Measurements from ENCODE around the gene ATCAY. TPM values are rescaled to one million over a fixed set of nuclear protein-coding genes. Genes with fewer than 3 reads are reported as not detected.
"Not testable (repeated sequence)": the region's sequence is repeated elsewhere in the genome, so short reads cannot be mapped to it uniquely, and the experiment has no call there.

The ATCAY gene
- total RNA-seq, 2 experiments from 2014 or later, result not detected

- POLR2A ChIA-PET, result no interaction called here
Measured at GRCh38 chr19:3942790-3943409, 62.4 kb downstream of the ATCAY start.

DNA sequence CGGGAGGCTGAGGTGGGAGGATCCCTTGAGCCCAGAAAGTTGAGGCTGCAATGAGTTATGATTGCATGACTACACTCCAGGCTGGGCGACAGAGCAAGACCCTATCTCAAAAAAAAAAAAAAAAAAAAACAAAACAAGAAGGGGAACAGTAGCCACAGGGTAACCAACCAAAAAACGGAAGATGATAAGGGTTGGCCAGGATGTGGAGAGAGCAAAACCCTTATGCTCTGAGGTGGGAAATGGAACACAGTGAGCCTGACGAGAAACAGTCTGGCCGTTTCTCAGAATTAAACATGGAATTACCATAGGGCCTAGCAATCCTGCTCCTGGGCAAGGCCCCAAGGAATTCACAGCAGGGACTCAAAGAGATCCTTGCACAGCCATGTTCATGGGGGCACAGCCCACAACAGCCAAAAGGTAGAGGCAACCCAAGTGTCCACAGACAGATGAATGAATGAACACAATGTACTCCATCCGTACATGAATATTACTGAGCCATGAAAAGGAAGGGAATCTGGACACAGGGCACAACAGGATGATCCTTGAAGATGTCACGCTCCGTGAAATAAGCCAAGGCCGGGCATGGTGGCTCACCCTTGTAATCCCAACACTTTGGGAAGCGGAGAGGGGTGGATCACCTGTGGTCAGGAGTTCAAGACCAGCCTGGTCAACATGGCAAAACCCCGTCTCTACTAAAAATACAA, 63.7 kb downstream of the ATCAY start:
- DNase-seq (no peak), ATAC-seq (ENCODE audit: poor library complexity) (no peak)
- H3K36me3 ChIP-seq (ENCODE audit: insufficient read depth, low read length), result no peaks in the 10 kb centered on the region
- TF ChIP-seq, protein P1, sequence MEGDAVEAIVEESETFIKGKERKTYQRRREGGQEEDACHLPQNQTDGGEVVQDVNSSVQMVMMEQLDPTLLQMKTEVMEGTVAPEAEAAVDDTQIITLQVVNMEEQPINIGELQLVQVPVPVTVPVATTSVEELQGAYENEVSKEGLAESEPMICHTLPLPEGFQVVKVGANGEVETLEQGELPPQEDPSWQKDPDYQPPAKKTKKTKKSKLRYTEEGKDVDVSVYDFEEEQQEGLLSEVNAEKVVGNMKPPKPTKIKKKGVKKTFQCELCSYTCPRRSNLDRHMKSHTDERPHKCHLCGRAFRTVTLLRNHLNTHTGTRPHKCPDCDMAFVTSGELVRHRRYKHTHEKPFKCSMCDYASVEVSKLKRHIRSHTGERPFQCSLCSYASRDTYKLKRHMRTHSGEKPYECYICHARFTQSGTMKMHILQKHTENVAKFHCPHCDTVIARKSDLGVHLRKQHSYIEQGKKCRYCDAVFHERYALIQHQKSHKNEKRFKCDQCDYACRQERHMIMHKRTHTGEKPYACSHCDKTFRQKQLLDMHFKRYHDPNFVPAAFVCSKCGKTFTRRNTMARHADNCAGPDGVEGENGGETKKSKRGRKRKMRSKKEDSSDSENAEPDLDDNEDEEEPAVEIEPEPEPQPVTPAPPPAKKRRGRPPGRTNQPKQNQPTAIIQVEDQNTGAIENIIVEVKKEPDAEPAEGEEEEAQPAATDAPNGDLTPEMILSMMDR (IDR thresholded peaks at IDR 0.05), result no peak
- Mint-ChIP-seq H3K9me3 (no peaks in the 10 kb centered on the region), H3K4me3 (no peak overlapping the region), H3K27me3 (no peaks in the 10 kb centered on the region), H3K4me1 (ENCODE audit: low read depth) (no peaks in the 10 kb centered on the region), H3K27ac (no peak overlapping the region), H3K36me3 (ENCODE audit: low read depth) (no peaks in the 10 kb centered on the region)
- H3K9me3 ChIP-seq (ENCODE audit: control insufficient read depth in 1 of 2, insufficient read depth in 1 of 2, low read length in 2 of 2), result no peaks in the 10 kb centered on the region
- H3K4me3 ChIP-seq (ENCODE audit: low read length), result no peak overlapping the region
- intact Hi-C loops (cut with DNase I, micrococcal nuclease), result no loop called here
- CTCF ChIA-PET, result no interaction called here
- no peak overlapping the region for H3K27ac ChIP-seq (ENCODE audit: low read depth in 1 of 2, low read length in 2 of 2)
- POLR2A ChIA-PET, result no interaction called here
- H3K27me3 ChIP-seq (ENCODE audit: control insufficient read depth in 1 of 2, insufficient read depth in 2 of 2, low read length in 2 of 2), result no peaks in the 10 kb centered on the region
- H3K4me1 ChIP-seq (ENCODE audit: insufficient read depth, low read length), result no peaks in the 10 kb centered on the region

More at GRCh38 chr19:3942790-3943409, 62.4 kb downstream of the ATCAY start:
- H3K9me3 ChIP-seq (ENCODE audit: control insufficient read depth in 1 of 2, insufficient read depth in 1 of 2, low read length in 2 of 2), result no peaks in the 10 kb centered on the region
- CTCF ChIA-PET, result no interaction called here
- H3K36me3 ChIP-seq (ENCODE audit: insufficient read depth, low read length), result no peaks in the 10 kb centered on the region
- H3K4me1 ChIP-seq (ENCODE audit: insufficient read depth, low read length), result no peaks in the 10 kb centered on the region
- ATAC-seq (ENCODE audit: poor library complexity) (no peak), DNase-seq (no peak)
- H3K4me3 Mint-ChIP-seq, result no peak overlapping the region
- intact Hi-C loops (cut with DNase I, micrococcal nuclease), result no loop called here
- no peak overlapping the region for H3K27ac Mint-ChIP-seq
- H3K9me3 Mint-ChIP-seq, result no peaks in the 10 kb centered on the region
- H3K27ac ChIP-seq (ENCODE audit: low read depth in 1 of 2, low read length in 2 of 2), result no peak overlapping the region
- no peaks in the 10 kb centered on the region for H3K36me3 Mint-ChIP-seq (ENCODE audit: low read depth)
- no peak overlapping the region for H3K4me3 ChIP-seq (ENCODE audit: low read length)
- H3K27me3 Mint-ChIP-seq, result no peaks in the 10 kb centered on the region
- TF ChIP-seq, protein P1 (IDR thresholded peaks at IDR 0.05), result no peak
- no peaks in the 10 kb centered on the region for H3K4me1 Mint-ChIP-seq (ENCODE audit: low read depth)
- H3K27me3 ChIP-seq (ENCODE audit: control insufficient read depth in 1 of 2, insufficient read depth in 2 of 2, low read length in 2 of 2), result no peaks in the 10 kb centered on the region

- H3K27me3 Mint-ChIP-seq, result no peaks in the 10 kb centered on the region
- no peak overlapping the region for H3K4me3 Mint-ChIP-seq
- POLR2A ChIA-PET, result no interaction called here
- no peaks in the 10 kb centered on the region for H3K9me3 Mint-ChIP-seq
- intact Hi-C loops (cut with DNase I, micrococcal nuclease), result no loop called here
- DNase-seq (no peak), ATAC-seq (ENCODE audit: poor library complexity) (no peak)
- H3K4me3 ChIP-seq (ENCODE audit: low read length), result no peak overlapping the region
- no peak overlapping the region for H3K27ac ChIP-seq (ENCODE audit: low read depth in 1 of 2, low read length in 2 of 2)
- H3K4me1 ChIP-seq (ENCODE audit: insufficient read depth, low read length), result peaks cover 6% of the 10 kb centered on the region
- H3K27me3 ChIP-seq (ENCODE audit: control insufficient read depth in 1 of 2, insufficient read depth in 2 of 2, low read length in 2 of 2), result no peaks in the 10 kb centered on the region
- TF ChIP-seq, protein P1 (IDR thresholded peaks at IDR 0.05), result no peak
- no peaks in the 10 kb centered on the region for H3K36me3 Mint-ChIP-seq (ENCODE audit: low read depth)
- H3K9me3 ChIP-seq (ENCODE audit: control insufficient read depth in 1 of 2, insufficient read depth in 1 of 2, low read length in 2 of 2), result no peaks in the 10 kb centered on the region
- H3K36me3 ChIP-seq (ENCODE audit: insufficient read depth, low read length), result no peaks in the 10 kb centered on the region
- no peaks in the 10 kb centered on the region for H3K4me1 Mint-ChIP-seq (ENCODE audit: low read depth)
- CTCF ChIA-PET, result no interaction called here
- no peak overlapping the region for H3K27ac Mint-ChIP-seq
Measured at GRCh38 chr19:3945838-3946237, 65.4 kb downstream of the ATCAY start.

GRCh38 chr19:3947316-3947933, 66.9 kb downstream of the ATCAY start:
- H3K36me3 Mint-ChIP-seq (ENCODE audit: low read depth); DNase-seq; intact Hi-C loops (cut with DNase I, micrococcal nuclease); H3K4me3 Mint-ChIP-seq; H3K4me3 ChIP-seq (ENCODE audit: low read length); CTCF ChIA-PET; H3K9me3 Mint-ChIP-seq; H3K9me3 ChIP-seq (ENCODE audit: control insufficient read depth in 1 of 2, insufficient read depth in 1 of 2, low read length in 2 of 2); POLR2A ChIA-PET; H3K4me1 Mint-ChIP-seq (ENCODE audit: low read depth); H3K27ac ChIP-seq (ENCODE audit: low read depth in 1 of 2, low read length in 2 of 2); H3K27me3 ChIP-seq (ENCODE audit: control insufficient read depth in 1 of 2, insufficient read depth in 2 of 2, low read length in 2 of 2); H3K36me3 ChIP-seq (ENCODE audit: insufficient read depth, low read length); ATAC-seq (ENCODE audit: poor library complexity); H3K27ac Mint-ChIP-seq; H3K27me3 Mint-ChIP-seq: not testable (repeated sequence)
- peaks cover 16% of the 10 kb centered on the region for H3K4me1 ChIP-seq (ENCODE audit: insufficient read depth, low read length)
